ENCODE data around the gene NFX1. TPM values are rescaled to one million over a fixed set of nuclear protein-coding genes. Genes with fewer than 3 reads are reported as not detected.

Gene NFX1
- total RNA-seq, 1 donor from 2014 or later: 34.1 TPM

- TF ChIP-seq CTCF (conservative IDR thresholded peaks at IDR 0.05): no peak
- Mint-ChIP-seq H3K4me3 (no peak overlapping the region), H3K36me3 (no peaks in the 10 kb centered on the region), H3K27me3 (no peaks in the 10 kb centered on the region), H3K4me1 (ENCODE audit: unreplicated experiment) (peaks cover 22% of the 10 kb centered on the region), H3K27ac (no peak overlapping the region), H3K9me3 (no peaks in the 10 kb centered on the region)
- DNase-seq (ENCODE audit: extremely low spot score, unreplicated experiment): no peak
Measured at GRCh38 chr9:33404788-33405362, 114.6 kb downstream of the NFX1 start.

- Mint-ChIP-seq H3K36me3 (no peaks in the 10 kb centered on the region), H3K27ac (no peak overlapping the region), H3K4me1 (ENCODE audit: unreplicated experiment) (peaks cover 14% of the 10 kb centered on the region), H3K4me3 (no peak overlapping the region), H3K27me3 (no peaks in the 10 kb centered on the region), H3K9me3 (no peaks in the 10 kb centered on the region)
- DNase-seq (ENCODE audit: extremely low spot score, unreplicated experiment): no peak
- no peak for TF ChIP-seq CTCF (conservative IDR thresholded peaks at IDR 0.05)
Measured at GRCh38 chr9:33407061-33407460, 116.7 kb downstream of the NFX1 start.

- Mint-ChIP-seq H3K27ac (no peak overlapping the region), H3K4me3 (no peak overlapping the region), H3K9me3 (no peaks in the 10 kb centered on the region), H3K27me3 (no peaks in the 10 kb centered on the region), H3K4me1 (ENCODE audit: unreplicated experiment) (peaks cover 11% of the 10 kb centered on the region), H3K36me3 (no peaks in the 10 kb centered on the region)
- no peak for DNase-seq (ENCODE audit: extremely low spot score, unreplicated experiment)
- no peak for TF ChIP-seq CTCF (conservative IDR thresholded peaks at IDR 0.05)
Measured at GRCh38 chr9:33408087-33408486, 117.8 kb downstream of the NFX1 start.

- Mint-ChIP-seq H3K9me3 (no peaks in the 10 kb centered on the region), H3K27ac (peak overlapping the region; percentile 6), H3K4me1 (ENCODE audit: unreplicated experiment) (peaks cover 13% of the 10 kb centered on the region), H3K27me3 (peaks cover 4% of the 10 kb centered on the region), H3K4me3 (no peak overlapping the region), H3K36me3 (no peaks in the 10 kb centered on the region)
- no peak for DNase-seq (ENCODE audit: extremely low spot score, unreplicated experiment)
- no peak for TF ChIP-seq CTCF (conservative IDR thresholded peaks at IDR 0.05)
Measured at GRCh38 chr9:33414268-33414667, 124.0 kb downstream of the NFX1 start.

GRCh38 chr9:33414889-33415500 is 124.7 kb downstream of the NFX1 start:
- no peak for DNase-seq (ENCODE audit: extremely low spot score, unreplicated experiment)
- H3K4me3 Mint-ChIP-seq: no peak overlapping the region
- H3K36me3 Mint-ChIP-seq: no peaks in the 10 kb centered on the region
- TF ChIP-seq CTCF (conservative IDR thresholded peaks at IDR 0.05): no peak
- H3K9me3 Mint-ChIP-seq: no peaks in the 10 kb centered on the region
- peaks cover 13% of the 10 kb centered on the region for H3K4me1 Mint-ChIP-seq (ENCODE audit: unreplicated experiment)
- H3K27ac Mint-ChIP-seq: peak overlapping the region; percentile 90
- H3K27me3 Mint-ChIP-seq: peaks cover 4% of the 10 kb centered on the region

All from type B pancreatic cell (in vitro differentiated cells).